ENCODE results near the gene ANG.
"Not testable (repeated sequence)": the region's sequence is repeated elsewhere in the genome, so short reads cannot be mapped to it uniquely, and the experiment has no call there.

ANG gene

DNA sequence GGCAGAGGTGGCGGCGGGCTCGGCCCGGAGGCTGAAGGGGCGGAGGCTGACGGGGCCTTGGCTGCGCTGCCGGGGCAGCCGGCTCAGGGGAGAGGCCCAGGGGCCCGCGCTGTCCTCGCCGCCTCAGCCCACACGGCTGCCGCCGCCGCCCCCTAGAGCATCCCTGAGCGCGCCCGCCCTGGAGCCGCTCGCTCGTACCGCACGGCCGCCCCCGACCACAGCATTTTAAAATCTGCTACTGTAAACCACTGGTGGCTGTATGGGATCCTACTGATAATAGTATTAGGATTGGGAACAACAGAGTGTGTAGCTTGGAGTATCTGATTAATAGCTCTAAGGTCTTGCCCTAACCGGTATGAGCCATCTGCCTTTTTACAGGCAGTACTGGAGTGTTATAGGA, 34.9 kb downstream of the ANG start:
- H3K4me1 Mint-ChIP-seq: no peaks in the 10 kb centered on the region
- no peaks in the 10 kb centered on the region for H3K9me3 Mint-ChIP-seq
- peaks cover 49% of the 10 kb centered on the region for H3K27me3 Mint-ChIP-seq
- H3K27ac Mint-ChIP-seq: no peak overlapping the region
- CTCF ChIA-PET: no interaction called here
- no peaks in the 10 kb centered on the region for H3K36me3 Mint-ChIP-seq
- DNase-seq: no peak
- no peak overlapping the region for H3K4me3 Mint-ChIP-seq

DNA sequence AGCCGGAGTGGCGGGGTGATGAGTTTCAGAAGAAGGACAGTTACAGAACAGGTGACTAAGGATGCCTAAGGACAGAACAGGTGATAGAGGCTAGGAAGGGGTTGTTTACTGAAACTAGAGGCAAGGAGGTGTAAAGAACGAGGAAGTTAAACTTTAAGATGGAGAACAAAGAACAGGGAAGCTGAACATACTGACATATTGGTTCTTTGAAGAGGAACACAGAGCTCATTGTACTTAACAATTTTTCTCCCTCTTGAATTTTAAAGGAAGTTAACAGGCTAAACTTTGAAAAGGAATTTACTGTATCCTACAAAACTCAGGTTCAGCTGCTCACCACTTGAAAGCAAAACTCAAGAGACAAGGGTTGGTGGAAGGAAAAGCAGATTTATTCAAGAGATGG, 37.6 kb downstream of the ANG start:
- H3K4me3 Mint-ChIP-seq, CTCF ChIA-PET: not testable (repeated sequence)

GRCh38 chr14:20726531-20726930, 38.0 kb downstream of the ANG start:
- H3K36me3 Mint-ChIP-seq: no peaks in the 10 kb centered on the region
- H3K4me1 Mint-ChIP-seq: no peaks in the 10 kb centered on the region
- H3K27ac Mint-ChIP-seq: no peak overlapping the region
- peaks cover 45% of the 10 kb centered on the region for H3K27me3 Mint-ChIP-seq
- no peak overlapping the region for H3K4me3 Mint-ChIP-seq
- no peak for DNase-seq
- CTCF ChIA-PET: interaction anchor here (1.2 kb wide), 1 partner anchor 14 kb away, joined by 3 read pairs; no protein-coding TSS in a partner anchor
- H3K9me3 Mint-ChIP-seq: no peaks in the 10 kb centered on the region

More for the DNA sequence above, 37.6 kb downstream of the ANG start:
- DNase-seq, H3K4me1 Mint-ChIP-seq, H3K36me3 Mint-ChIP-seq, H3K9me3 Mint-ChIP-seq, H3K27ac Mint-ChIP-seq: not testable (repeated sequence)
- H3K27me3 Mint-ChIP-seq: peaks cover 49% of the 10 kb centered on the region

DNA sequence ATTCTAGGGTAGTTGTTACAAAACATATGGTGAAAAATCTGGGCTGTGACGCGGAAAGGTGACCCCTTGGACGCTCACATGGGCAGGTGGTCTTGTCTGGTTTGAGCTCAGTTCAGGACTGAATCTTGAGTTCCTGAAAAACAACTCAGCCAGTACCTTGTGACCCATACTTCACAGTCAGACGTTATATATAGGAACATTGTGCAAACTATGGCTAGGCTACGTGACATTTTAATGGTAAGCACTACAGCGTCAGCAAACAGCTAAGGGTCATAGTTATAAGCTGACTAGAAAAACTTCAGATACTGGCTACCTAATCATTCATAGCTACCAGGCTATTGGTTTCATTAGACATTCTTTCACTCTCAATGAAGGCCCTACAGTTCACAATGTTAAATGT, 42.3 kb downstream of the ANG start:
- Mint-ChIP-seq H3K4me3 (no peak overlapping the region), H3K9me3 (no peaks in the 10 kb centered on the region), H3K36me3 (no peaks in the 10 kb centered on the region), H3K27ac (no peak overlapping the region), H3K27me3 (peaks cover 6% of the 10 kb centered on the region), H3K4me1 (no peaks in the 10 kb centered on the region)
- CTCF ChIA-PET: no interaction called here
- no peak for DNase-seq

DNA sequence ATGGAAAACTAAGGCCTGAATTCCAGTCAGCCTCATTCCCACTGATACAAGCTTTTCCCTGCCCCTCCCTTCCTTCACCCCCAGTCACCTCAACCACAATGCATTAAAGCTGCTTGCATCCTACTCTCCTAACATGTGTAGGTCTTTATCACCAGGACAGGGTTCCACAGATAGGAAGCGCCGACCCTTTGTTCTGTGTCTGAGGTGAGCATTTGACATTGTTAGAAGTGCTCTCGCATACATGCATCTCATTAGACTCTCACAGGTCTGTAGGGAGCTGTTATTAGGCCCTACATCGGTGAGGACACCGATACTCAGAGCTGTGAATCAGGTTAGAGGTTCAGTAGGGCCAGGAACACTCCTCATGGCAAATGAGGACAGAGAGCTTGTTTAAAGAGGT, 43.9 kb downstream of the ANG start:
- Mint-ChIP-seq H3K9me3 (no peaks in the 10 kb centered on the region), H3K27me3 (no peaks in the 10 kb centered on the region), H3K36me3 (no peaks in the 10 kb centered on the region), H3K4me3 (no peak overlapping the region), H3K4me1 (no peaks in the 10 kb centered on the region), H3K27ac (no peak overlapping the region)
- CTCF ChIA-PET: interaction anchor here (1.0 kb wide), 1 partner anchor 125 kb away, joined by 4 read pairs; no protein-coding TSS in a partner anchor
- DNase-seq: no peak

DNA sequence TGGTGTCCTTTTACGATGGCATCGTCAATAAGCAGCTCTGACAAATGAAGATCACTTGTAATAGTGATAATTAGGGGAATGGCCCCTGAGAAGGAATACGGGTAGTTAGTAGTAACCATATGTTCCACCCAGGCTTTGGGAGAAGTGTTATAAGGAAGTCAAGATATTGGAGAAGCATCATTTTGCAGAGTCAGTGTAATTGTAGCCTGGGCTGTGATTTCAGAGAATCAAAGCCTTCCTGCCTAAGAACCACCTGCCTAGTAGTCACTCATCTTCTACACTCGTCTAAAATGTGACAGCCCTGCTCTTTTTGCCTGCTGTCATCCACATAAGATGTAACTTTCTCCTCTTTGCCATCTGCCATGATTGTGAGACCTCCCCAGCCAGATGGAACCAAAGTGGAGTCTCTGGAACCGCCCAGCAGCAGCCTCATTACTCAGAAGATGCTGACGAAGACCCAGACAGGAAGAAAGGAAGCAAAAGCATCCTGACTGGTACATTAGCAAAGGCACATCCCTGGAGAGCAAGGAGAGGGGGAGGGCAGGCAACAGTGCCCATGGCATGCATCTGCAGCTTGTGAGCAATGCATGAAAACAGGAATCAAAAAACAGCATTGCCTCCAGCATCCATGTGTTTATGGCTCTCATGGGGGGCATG, 44.5 kb downstream of the ANG start:
- DNase-seq: no peak
- Mint-ChIP-seq H3K9me3 (no peaks in the 10 kb centered on the region), H3K4me1 (no peaks in the 10 kb centered on the region), H3K4me3 (no peak overlapping the region), H3K27ac (no peak overlapping the region), H3K36me3 (no peaks in the 10 kb centered on the region), H3K27me3 (no peaks in the 10 kb centered on the region)
- CTCF ChIA-PET: interaction anchor here (1.0 kb wide), 1 partner anchor 124 kb away, joined by 4 read pairs; no protein-coding TSS in a partner anchor

DNA sequence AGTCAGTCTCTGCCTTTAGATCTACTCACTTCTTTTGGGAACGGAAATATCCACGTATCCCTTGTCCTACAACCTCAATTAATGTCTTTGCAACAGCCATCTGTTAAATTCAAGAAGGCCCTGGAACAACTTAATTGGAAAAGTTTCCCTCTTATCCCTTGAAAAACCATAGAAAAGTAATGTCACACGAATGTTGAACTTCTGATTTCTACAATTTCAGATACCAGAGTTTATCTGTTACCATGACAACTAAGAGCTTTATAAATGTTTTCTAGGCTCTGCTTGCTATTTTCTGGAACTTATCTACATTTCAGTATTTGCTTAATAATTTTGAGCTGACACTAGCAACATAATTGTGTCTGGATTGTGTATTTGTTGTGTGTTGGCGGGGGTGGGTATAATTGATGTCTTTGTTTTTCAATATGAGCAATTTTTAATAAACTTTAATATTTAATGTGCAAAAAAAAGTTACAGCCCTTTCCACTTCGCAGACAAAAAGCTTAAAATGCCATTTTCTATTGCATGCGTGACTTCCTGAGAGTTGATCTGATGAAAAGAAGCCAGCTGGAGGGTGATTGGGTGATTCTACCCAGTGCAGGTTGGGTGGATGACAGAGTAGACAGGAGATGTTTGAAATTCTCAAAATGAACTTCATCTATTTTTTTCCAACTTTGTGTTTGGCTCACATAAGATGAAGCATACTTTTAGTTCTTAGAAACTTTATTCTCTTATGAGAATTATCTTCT, 45.3 kb downstream of the ANG start:
- no peak overlapping the region for H3K4me3 Mint-ChIP-seq
- no peaks in the 10 kb centered on the region for H3K27me3 Mint-ChIP-seq
- no peaks in the 10 kb centered on the region for H3K9me3 Mint-ChIP-seq
- no peak for DNase-seq
- no peaks in the 10 kb centered on the region for H3K4me1 Mint-ChIP-seq
- CTCF ChIA-PET: interaction anchor here (1.0 kb wide), 1 partner anchor 76 kb away, joined by 3 read pairs; no protein-coding TSS in a partner anchor
- H3K27ac Mint-ChIP-seq: no peak overlapping the region
- H3K36me3 Mint-ChIP-seq: no peaks in the 10 kb centered on the region

- DNase-seq: no peak
- Mint-ChIP-seq H3K4me3 (no peak overlapping the region), H3K9me3 (no peaks in the 10 kb centered on the region), H3K27ac (no peak overlapping the region), H3K36me3 (no peaks in the 10 kb centered on the region), H3K27me3 (no peaks in the 10 kb centered on the region), H3K4me1 (no peaks in the 10 kb centered on the region)
- CTCF ChIA-PET: interaction anchor here (1.0 kb wide), 1 partner anchor 76 kb away, joined by 3 read pairs; no protein-coding TSS in a partner anchor
Observed at GRCh38 chr14:20734430-20734806, 45.9 kb downstream of the ANG start.

DNA sequence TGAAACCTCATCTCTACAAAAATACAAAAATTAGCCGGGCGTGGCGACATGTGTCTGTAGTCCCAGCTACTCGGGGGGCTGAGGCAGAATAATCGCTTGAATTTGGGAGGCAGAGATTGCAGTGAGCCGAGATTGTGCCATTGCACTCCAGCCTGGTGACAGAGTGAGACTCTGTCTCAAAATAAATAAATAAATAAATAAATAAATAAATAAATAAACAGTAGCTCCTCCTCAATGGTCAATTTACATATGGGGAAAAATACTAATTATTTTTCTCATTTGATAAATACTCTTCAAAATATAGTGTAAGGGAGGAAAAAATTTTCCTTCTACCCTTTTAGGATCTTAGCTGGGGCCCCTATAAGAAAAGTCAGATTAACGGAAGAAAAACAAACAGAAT, 49.7 kb downstream of the ANG start:
- H3K9me3 Mint-ChIP-seq, H3K27ac Mint-ChIP-seq, H3K4me3 Mint-ChIP-seq, DNase-seq, H3K36me3 Mint-ChIP-seq, H3K4me1 Mint-ChIP-seq: not testable (repeated sequence)
- H3K27me3 Mint-ChIP-seq: peaks cover 12% of the 10 kb centered on the region
- CTCF ChIA-PET: interaction anchor here (1.1 kb wide), 1 partner anchor 47 kb away, joined by 4 read pairs; no protein-coding TSS in a partner anchor

DNA sequence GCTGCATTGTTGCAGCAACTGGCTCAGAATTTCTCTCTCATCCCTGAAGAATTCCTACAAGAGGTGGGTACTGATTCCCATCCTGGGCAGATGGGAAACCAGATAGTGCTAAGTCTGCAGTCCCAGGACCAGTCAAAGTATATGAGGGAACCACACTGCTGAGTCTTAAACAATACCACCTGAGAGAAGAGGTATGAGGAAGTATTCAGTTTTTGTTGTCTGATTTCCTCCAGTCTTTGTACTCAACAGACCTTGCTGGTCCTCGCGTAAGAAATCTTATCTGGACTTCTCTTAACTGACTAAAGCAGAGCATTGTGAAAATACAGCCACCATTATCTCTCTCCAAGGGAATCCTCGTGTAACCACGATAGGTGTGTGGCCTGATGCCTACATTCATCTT, 53.6 kb downstream of the ANG start:
- Mint-ChIP-seq H3K4me1 (no peaks in the 10 kb centered on the region), H3K27ac (no peak overlapping the region), H3K27me3 (peaks cover 12% of the 10 kb centered on the region), H3K4me3 (no peak overlapping the region), H3K36me3 (no peaks in the 10 kb centered on the region), H3K9me3 (no peaks in the 10 kb centered on the region)
- CTCF ChIA-PET: no interaction called here
- no peak for DNase-seq

GRCh38 chr14:20743556-20743955, 55.0 kb downstream of the ANG start:
- Mint-ChIP-seq H3K9me3 (no peaks in the 10 kb centered on the region), H3K36me3 (no peaks in the 10 kb centered on the region), H3K27ac (no peak overlapping the region), H3K4me3 (no peak overlapping the region), H3K27me3 (peaks cover 12% of the 10 kb centered on the region), H3K4me1 (no peaks in the 10 kb centered on the region)
- no peak for DNase-seq
- CTCF ChIA-PET: no interaction called here

Measured in activated naive CD4-positive, alpha-beta T cell treated with anti-CD3 and anti-CD28 coated beads, Interleukin-2, amount 10 ng/mL, durations not matched to agents 7 days and 5 days (primary cell).